HEK293 (cell line): ENCODE results near the gene EIF3J.
A peak's percentile ranks its signal among the peaks of the same experiment; 100 is the strongest.

Experiments used
- CTCF ChIA-PET: fragments of 350-600 bp; formaldehyde crosslinking; extraction: SDS; loops from one replicate; lab custom pipeline; 2021; ENCODE audit warnings: antibody characterized with exemption; lab: Yijun Ruan, JAX
- POLR2A ChIA-PET: fragments of 300-600 bp; formaldehyde crosslinking; extraction: SDS; loops from one replicate; lab custom pipeline; 2020; ENCODE audit warnings: antibody characterized with exemption, inconsistent platforms; lab: Yijun Ruan, JAX
- H3K27ac ChIP-seq: fragments of 200-500 bp; sonication (Bioruptor generic); 2 replicates; pipeline ENCODE4 v1.5.1; 2014; ENCODE audit warnings: low read depth, low read length, control low read depth, inconsistent platforms; ENCODE audit errors: extremely low read depth
- H3K36me3 ChIP-seq, 2 experiments: fragments of 200-500 bp in 1 of 2; sonication (Bioruptor generic) in 1 of 2; 1 replicate in 1 of 2; 2 replicates in 1 of 2; pipeline ENCODE4 v1.5.1; 2014 to 2017; ENCODE audit warnings: inconsistent platforms in 2 of 2, low read length in 2 of 2; ENCODE audit not compliant: control insufficient read depth in 2 of 2, insufficient read depth in 1 of 2
- H3K4me1 ChIP-seq: fragments of 200-500 bp; sonication (Bioruptor generic); 2 replicates; pipeline ENCODE4 v1.5.1; 2014; ENCODE audit warnings: mild to moderate bottlenecking, low read length, inconsistent platforms; ENCODE audit not compliant: control insufficient read depth, insufficient read depth
- H3K4me3 ChIP-seq: 2 replicates; pipeline ENCODE4 v1.5.1; 2011; ENCODE audit warnings: low read depth, mild to moderate bottlenecking, control low read depth, low read length, moderate library complexity
- H3K9me3 ChIP-seq: fragments of 200-500 bp; sonication (Bioruptor generic); 2 replicates; pipeline ENCODE4 v1.5.1; 2014; ENCODE audit warnings: low read depth, low read length, inconsistent platforms; ENCODE audit not compliant: control insufficient read depth, insufficient read depth
- GLIS1 ChIP-seq: fragments of 450-650 bp; formaldehyde crosslinking; IDR thresholded peaks from 2 replicates; pipeline ENCODE4 v1.5.1; 2016; ENCODE audit warnings: missing biosample characterization, missing genetic modification characterization
- KLF7 ChIP-seq: fragments of 450-650 bp; formaldehyde crosslinking; IDR thresholded peaks from 2 replicates; pipeline ENCODE4 v1.5.1; 2016; ENCODE audit warnings: missing biosample characterization, missing genetic modification characterization, borderline replicate concordance
- PRDM6 ChIP-seq: fragments of 450-650 bp; formaldehyde crosslinking; IDR thresholded peaks from 2 replicates; pipeline ENCODE4 v1.5.1; 2017; ENCODE audit warnings: missing biosample characterization, missing genetic modification characterization
- SP2 ChIP-seq: fragments of 450-650 bp; formaldehyde crosslinking; IDR thresholded peaks from 2 replicates; pipeline ENCODE4 v1.5.1; 2016; ENCODE audit warnings: missing biosample characterization, missing genetic modification characterization
- ZNF112 ChIP-seq: fragments of 450-650 bp; formaldehyde crosslinking; IDR thresholded peaks from 2 replicates; pipeline ENCODE4 v1.5.0; 2017; ENCODE audit warnings: missing biosample characterization, missing genetic modification characterization
- ZNF202 ChIP-seq: fragments of 450-650 bp; formaldehyde crosslinking; IDR thresholded peaks from 2 replicates; pipeline ENCODE4 v1.5.1; 2016; ENCODE audit warnings: missing biosample characterization, missing genetic modification characterization, borderline replicate concordance
- ZNF23 ChIP-seq: fragments of 450-650 bp; formaldehyde crosslinking; IDR thresholded peaks from 2 replicates; pipeline ENCODE4 v1.5.1; 2016; ENCODE audit warnings: missing biosample characterization, missing genetic modification characterization, borderline replicate concordance
- ZNF239 ChIP-seq: fragments of 450-650 bp; formaldehyde crosslinking; IDR thresholded peaks from 2 replicates; pipeline ENCODE4 v1.5.1; 2016; ENCODE audit warnings: missing biosample characterization, missing genetic modification characterization
- ZNF26 ChIP-seq: fragments of 450-650 bp; formaldehyde crosslinking; IDR thresholded peaks from 2 replicates; pipeline ENCODE4 v1.5.1; 2016; ENCODE audit warnings: missing biosample characterization, missing genetic modification characterization
- ZNF391 ChIP-seq: fragments of 450-650 bp; formaldehyde crosslinking; IDR thresholded peaks from 2 replicates; pipeline ENCODE4 v1.5.1; 2016; ENCODE audit warnings: low read depth, missing biosample characterization, missing genetic modification characterization, borderline replicate concordance
- ZNF501 ChIP-seq: fragments of 450-650 bp; formaldehyde crosslinking; IDR thresholded peaks from 2 replicates; pipeline ENCODE4 v1.5.1; 2016; ENCODE audit warnings: missing biosample characterization, missing genetic modification characterization
- ZNF571 ChIP-seq: fragments of 450-650 bp; formaldehyde crosslinking; IDR thresholded peaks from 2 replicates; pipeline ENCODE4 v1.5.0; 2017; ENCODE audit warnings: missing biosample characterization, missing genetic modification characterization
- ZNF596 ChIP-seq: fragments of 450-650 bp; IDR thresholded peaks from 2 replicates; pipeline ENCODE4 v1.5.0; 2018; ENCODE audit warnings: missing biosample characterization, mild to moderate bottlenecking, missing genetic modification characterization, moderate library complexity
- ZNF654 ChIP-seq: fragments of 450-650 bp; formaldehyde crosslinking; IDR thresholded peaks from 2 replicates; pipeline ENCODE4 v1.5.1; 2016; ENCODE audit warnings: low read depth, missing biosample characterization, missing genetic modification characterization
- ZNF670 ChIP-seq: fragments of 450-650 bp; formaldehyde crosslinking; IDR thresholded peaks from 2 replicates; pipeline ENCODE4 v1.5.1; 2016; ENCODE audit warnings: missing biosample characterization, missing genetic modification characterization, low read depth
- ZNF785 ChIP-seq: fragments of 450-650 bp; formaldehyde crosslinking; IDR thresholded peaks from 2 replicates; pipeline ENCODE4 v1.5.1; 2016; ENCODE audit warnings: missing biosample characterization, missing genetic modification characterization
- ZSCAN16 ChIP-seq: fragments of 450-650 bp; formaldehyde crosslinking; IDR thresholded peaks from 2 replicates; pipeline ENCODE4 v1.5.1; 2016; ENCODE audit warnings: missing biosample characterization, missing genetic modification characterization
- ZSCAN18 ChIP-seq: fragments of 450-650 bp; formaldehyde crosslinking; IDR thresholded peaks from 2 replicates; pipeline ENCODE4 v1.5.1; 2016; ENCODE audit warnings: missing biosample characterization, missing genetic modification characterization

The EIF3J gene

GRCh38 chr15:44492672-44493071 is 44.3 kb upstream of the EIF3J start (continued):
- no peak for TF ChIP-seq ZNF26 (tag by site-specific recombination)
- no peak for TF ChIP-seq ZNF501 (tag by site-specific recombination)
- TF ChIP-seq KLF7 (tag by site-specific recombination) = no peak
- no peak for TF ChIP-seq ZNF23
- no peak for TF ChIP-seq ZNF654 (tag by site-specific recombination)
- TF ChIP-seq SP2 (tag by site-specific recombination) = no peak
- TF ChIP-seq ZNF670 = no peak
- no peak for TF ChIP-seq ZNF112
- TF ChIP-seq ZNF202 (tag by site-specific recombination) = no peak
- no peak for TF ChIP-seq ZSCAN16 (tag by site-specific recombination)

GRCh38 chr15:44495562-44495961 is 41.4 kb upstream of the EIF3J start:
- Histone ChIP-seq H3K9me3 (no peaks in the 10 kb centered on the region), H3K4me3 (no peak overlapping the region), H3K27ac (no peak overlapping the region), H3K4me1 (no peaks in the 10 kb centered on the region), H3K36me3 (peaks cover 26 to 32% of the 10 kb centered on the region in 2 experiments; a peak in 2 of 3 replicates)
- TF ChIP-seq ZNF391 (no peak), ZNF596 (tag by site-specific recombination) (no peak)
- POLR2A ChIA-PET = no interaction called here
- CTCF ChIA-PET = no interaction called here

- TF ChIP-seq PRDM6 (tag by site-specific recombination) = peak; percentile 48; the same call in 1 of the 2 replicates
- TF ChIP-seq ZNF785 (tag by site-specific recombination) = no peak
- no peak for TF ChIP-seq ZNF571
- TF ChIP-seq ZNF239 = no peak
- TF ChIP-seq ZSCAN18 (tag by site-specific recombination) = no peak
- TF ChIP-seq GLIS1 = no peak
- TF ChIP-seq, all 188 proteins: peak for 1
- no peaks in the 10 kb centered on the region for H3K4me1 ChIP-seq
- H3K27ac ChIP-seq = no peak overlapping the region
- no peaks in the 10 kb centered on the region for H3K9me3 ChIP-seq
- peaks cover 26 to 35% of the 10 kb centered on the region in 2 experiments; a peak in 2 of 3 replicates for H3K36me3 ChIP-seq
- POLR2A ChIA-PET = interaction anchor here (1.3 kb wide), 1 partner anchor 73 kb away, joined by 5 read pairs; the partner anchor contains the start of gene CTDSPL2
- no peak overlapping the region for H3K4me3 ChIP-seq
- CTCF ChIA-PET = interaction anchor here (0.9 to 1.6 kb wide), 8 partner anchors 13 to 597 kb away, joined by 3 to 7 read pairs (median 3); no protein-coding TSS in a partner anchor
These were observed 36.4 kb upstream of the EIF3J start for GRCh38 chr15:44500555-44500954.
